ENCODE data around the gene RNF208.
A peak's percentile ranks its signal among the peaks of the same experiment; 100 is the strongest.

The RNF208 gene

DNA sequence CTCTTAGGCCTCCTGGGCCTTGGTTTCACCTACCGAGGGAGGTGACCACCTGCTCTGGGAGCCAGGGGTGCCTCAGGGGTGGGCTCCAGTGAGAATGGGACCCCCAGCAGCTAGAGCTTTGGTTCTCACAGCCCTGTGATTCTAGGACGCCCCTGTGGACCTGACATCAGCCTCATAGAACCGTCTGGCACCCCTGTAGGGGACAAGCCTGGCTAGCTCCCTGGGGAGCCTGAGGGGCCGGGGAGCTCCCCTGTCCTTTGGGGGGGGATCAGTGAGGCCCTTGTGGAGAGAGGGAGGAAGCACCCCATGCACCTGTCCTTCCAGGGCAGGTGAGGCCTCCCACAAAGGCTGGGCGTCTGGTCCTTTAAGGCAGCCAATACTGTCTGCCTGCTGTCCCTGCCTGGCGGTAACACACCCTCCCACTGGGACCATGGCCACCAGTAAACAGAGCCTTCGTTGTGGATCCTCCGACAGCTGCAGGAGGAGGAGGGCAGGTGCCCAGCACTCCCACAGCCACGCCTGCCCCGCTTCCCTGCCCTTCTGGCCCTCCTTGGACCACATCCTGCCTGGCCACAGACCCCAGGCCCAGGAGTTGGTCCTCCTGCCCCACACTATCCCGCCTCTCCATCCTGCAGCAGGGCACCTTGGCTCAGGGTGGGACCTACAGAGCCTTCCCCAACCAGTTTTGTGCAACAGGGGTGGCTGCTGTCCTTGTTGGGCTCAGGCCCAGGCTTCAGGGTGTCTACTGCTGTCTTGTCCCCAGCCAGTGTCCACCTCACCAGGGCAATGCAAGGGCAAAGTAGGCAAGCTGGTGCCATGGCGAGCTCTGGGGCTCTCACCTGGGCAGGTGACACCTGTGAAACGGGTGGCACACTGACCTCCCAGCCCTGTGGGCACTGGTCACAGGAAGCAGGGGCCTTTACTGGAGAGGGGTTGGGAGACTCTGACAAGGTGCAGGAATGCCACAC is 16.0 kb upstream of the RNF208 start:
- DNase-seq, result no peak

DNA sequence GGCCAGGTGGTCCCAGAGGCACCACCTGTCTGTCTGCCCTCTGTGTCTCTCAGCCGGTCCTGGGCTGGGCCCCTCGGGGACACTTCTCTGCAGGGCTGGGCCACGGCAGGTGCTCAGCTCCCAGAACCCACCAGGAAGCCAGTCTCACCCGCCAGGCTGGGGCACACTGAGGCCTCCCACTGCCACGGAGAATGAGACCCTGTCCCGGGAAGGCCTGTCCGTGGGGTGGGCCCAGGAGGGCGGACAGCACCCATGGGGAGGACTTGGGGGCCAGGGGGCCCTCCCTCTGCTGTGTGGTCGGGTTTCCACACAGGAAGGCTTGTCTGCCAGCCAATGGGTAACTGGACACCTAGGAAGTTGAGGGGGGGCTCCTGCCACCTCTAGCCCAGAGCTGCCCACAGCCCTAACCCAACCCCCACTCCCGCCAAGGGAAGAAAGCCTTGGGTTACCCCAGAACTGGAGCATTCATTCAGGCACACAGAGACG is 14.9 kb upstream of the RNF208 start:
- DNase-seq, result peak; percentile 5

DNA sequence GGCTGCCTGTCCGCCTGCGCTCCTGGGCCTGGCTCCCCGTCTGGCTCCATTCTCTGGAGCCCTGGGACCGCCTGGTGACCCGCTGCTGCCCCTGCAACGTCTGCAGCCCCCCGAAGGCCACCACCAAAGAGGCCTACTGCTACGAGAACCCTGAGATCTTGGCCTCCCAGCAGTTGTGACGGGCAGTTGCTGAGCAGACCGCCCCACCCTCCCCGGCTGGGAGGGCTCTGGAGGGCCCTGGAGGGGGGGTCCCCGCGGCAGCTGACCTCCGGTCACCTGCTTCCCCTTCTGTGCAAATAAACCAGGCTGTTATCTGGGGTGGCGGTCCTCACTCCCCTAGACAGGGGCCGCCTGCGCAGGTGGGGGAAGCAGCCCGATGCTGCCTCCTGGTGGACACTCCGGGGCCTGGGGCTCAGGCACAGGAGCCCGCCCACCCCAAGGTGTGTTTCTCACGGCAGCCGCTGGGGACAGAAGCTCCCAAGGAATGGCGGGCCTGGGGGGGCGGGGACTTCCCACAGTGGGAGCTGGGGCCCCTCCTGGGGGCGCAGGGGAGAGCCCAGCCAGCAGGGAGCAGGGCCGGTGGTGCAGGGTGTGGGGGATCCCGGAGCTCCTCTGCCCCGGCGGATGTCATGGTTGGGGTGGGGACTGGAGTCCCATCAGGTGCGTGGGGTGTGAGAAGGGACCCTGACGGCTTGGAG is 14.3 kb upstream of the RNF208 start:
- DNase-seq, result peak; percentile 80

- no peak for DNase-seq
Measured at GRCh38 chr9:137235424-137236237, 13.6 kb upstream of the RNF208 start.

- no peak for DNase-seq
Measured at GRCh38 chr9:137234758-137235423, 12.9 kb upstream of the RNF208 start.

- no peak for DNase-seq
Measured at GRCh38 chr9:137234055-137234697, 12.1 kb upstream of the RNF208 start.

DNA sequence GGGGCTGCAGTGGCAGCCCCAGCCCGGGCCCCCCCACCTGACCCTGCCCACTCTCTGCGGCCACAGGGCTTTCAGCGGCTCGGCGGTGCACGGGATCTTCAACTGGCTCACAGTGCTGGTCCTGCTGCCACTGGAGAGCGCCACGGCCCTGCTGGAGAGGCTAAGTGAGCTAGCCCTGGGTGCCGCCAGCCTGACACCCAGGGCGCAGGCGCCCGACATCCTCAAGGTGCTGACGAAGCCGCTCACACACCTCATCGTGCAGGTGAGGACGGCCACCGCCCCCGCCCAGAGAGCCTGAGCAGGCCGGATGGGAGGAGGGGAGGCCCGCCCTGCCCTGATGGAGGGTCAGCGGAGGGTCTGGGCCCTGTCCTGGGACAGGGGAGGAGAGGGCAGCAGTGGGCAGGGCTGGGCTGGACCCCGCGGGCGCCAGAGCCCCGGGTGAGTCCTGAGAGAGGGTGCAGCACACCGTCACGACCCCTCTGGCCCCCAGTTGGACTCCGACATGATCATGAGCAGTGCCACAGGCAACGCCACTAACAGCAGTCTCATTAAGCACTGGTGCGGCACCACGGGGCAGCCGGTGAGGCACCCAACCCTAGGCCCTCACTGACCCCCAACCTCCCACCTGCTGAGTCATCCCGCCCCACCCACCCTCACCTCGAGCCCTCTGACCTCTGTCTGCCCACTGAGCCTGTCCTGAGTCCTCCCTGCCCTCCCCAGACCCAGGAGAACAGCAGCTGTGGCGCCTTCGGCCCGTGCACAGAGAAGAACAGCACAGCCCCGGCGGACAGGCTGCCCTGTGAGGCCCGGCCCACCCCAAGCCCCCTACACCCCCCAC is 11.3 kb upstream of the RNF208 start:
- no peak for DNase-seq

DNA sequence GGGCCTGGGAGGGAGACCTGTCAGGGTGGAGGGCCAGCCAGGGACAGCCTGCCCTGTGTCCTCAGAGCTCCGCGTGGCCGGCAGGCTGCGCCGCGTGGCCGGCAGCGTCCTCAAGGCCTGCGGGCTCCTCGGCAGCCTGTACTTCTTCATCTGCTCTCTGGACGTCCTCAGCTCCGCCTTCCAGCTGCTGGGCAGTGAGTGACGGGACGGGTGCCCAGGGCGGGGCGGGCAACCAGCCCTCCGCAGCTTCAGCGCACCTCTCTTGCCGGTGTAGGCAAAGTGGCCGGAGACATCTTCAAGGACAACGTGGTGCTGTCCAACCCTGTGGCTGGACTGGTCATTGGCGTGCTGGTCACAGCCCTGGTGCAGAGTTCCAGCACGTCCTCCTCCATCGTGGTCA is 10.5 kb upstream of the RNF208 start:
- no peak for DNase-seq

- DNase-seq, result no peak
Measured at GRCh38 chr9:137232101-137232500, 10.1 kb upstream of the RNF208 start.

DNA sequence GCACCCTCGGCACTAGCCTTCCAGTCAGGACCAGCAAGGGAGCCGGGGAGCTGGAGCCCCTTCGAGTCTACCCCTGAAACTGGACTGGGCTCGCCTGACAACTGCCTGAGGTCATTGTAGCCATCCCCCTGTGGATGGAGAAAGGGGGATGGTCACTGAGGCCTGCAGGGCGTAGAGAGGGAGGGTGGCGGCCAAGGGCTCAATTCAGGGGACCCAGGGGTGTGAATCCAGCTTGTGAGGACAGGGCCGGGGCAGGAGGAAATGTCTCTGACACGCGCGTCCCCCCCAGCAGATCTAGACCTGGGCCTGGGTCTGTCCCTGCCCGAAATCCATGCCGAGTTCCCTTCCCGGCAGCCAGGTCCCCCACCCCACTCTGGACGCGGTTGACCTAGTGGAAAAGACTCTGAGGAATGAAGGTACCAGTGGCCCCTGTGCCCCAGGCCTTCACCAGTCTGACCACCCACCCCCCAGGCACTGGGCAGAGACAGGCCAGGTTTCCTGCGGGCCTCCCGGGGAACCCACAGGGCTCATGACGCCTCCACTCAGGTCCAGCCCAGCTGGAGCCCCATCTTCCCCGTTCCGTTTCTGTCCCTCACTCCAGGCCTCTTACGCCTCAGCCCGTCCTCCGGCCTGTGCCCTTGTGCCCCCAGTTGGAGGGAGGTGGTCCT is 9.5 kb upstream of the RNF208 start:
- no peak for DNase-seq

GRCh38 chr9:137230705-137231371 is 8.8 kb upstream of the RNF208 start, which contains the start of gene SLC34A3:
TSS of gene SLC34A3 (plus strand) at chr9:137230901. CDS start at chr9:137231703, 802 bp downstream.
- DNase-seq, result no peak

- no peak for DNase-seq
Measured at GRCh38 chr9:137229903-137230704, 8.1 kb upstream of the RNF208 start.

DNA sequence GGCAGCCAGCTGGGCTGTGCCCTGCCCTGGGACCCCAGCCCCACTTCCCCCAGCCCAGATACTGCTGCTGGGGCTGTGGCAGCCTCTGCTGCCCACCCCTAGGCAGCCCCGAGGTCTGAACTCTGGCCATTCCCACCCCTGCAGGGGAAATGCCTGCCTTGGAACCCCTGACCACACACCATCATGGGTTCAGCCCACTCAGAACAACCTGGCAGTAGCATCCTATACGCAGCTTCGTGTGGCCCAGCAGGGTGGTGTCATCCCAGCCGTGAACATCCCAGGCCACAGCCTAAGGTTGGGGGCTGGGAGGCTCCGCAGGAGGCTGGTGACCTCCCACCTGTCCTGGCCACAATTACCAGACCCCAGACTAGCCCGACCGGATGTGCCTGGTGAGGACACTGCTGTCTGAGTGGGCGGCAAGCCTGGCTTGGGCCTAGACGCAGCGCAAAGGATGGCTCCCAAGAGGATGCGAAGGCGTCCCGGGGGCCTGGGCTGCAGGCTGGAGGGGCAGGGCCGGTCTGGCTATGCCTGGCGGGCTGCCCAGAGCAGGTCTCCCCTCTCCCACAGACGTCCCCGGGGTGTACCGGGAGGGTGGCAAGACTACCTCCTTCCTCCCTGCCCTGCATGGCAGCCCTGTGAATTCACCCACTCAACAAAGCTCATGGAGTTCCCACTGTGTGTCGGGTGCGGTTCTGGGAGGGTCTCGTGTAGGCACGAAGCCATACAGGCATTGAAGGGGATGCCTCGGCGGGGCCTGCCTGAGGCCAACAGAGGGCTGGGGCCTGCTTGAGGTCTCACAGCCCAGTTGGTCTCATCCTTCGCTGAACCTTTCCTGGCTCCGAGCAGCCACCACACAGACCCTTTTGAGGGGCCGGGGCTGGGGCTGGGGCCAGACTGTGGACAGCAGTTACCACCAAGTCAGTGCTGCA is 7.2 kb upstream of the RNF208 start:
- no peak for DNase-seq

DNA sequence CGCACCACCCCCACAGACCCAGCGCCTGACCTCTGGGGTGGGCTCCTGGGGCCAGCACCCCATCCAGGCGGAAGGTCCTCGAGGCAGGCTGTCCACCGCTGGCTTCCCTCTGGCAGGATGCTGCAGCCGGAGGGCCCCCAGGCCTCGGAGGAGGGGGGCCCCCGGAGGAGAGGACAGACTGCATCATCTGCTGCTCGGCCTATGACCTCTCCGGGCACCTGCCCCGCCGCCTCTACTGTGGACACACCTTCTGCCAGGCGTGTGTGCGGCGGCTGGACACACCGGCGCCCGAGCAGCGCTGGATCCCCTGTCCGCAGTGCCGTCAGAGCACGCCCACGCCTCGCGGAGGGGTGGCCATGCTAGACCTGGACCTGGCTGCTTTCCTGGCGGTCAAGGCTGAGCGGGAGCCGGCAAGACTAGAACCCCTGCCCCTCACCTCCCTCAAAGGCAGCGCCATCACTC is 6.5 kb upstream of the RNF208 start:
- DNase-seq, result no peak

DNA sequence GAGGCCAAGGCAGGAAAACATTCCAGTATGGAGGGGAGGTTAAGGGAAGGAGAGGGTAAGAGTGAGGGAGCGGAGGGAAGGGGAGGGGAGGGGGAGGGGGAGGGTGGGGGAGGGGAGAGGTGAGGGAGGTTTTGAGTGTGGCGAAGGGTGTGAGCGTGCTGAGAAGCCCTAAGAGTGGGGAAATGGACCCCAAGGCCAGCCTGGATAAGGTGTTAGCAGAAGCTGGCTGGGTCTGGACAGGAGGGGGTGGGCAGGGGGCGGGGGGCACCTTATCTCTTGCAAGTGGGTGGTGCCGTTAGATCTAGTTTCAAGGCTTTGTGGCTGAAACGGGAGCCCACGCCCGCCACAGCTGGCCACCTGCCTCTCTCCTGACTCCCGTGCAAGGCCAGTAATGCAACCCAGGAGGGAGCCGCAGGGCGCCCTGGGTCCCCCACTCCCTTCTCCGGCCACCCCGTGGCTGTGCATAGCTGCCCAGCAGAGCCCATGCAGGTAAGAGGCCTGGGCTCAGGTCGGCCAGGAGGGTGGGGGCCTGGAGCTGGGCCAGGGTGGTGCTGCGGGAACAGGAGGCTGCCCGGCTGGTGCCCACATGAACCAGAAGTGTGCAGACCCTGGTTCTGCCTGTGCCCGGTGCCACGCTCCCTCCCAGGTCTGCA is 5.9 kb upstream of the RNF208 start:
- no peak for DNase-seq

DNA sequence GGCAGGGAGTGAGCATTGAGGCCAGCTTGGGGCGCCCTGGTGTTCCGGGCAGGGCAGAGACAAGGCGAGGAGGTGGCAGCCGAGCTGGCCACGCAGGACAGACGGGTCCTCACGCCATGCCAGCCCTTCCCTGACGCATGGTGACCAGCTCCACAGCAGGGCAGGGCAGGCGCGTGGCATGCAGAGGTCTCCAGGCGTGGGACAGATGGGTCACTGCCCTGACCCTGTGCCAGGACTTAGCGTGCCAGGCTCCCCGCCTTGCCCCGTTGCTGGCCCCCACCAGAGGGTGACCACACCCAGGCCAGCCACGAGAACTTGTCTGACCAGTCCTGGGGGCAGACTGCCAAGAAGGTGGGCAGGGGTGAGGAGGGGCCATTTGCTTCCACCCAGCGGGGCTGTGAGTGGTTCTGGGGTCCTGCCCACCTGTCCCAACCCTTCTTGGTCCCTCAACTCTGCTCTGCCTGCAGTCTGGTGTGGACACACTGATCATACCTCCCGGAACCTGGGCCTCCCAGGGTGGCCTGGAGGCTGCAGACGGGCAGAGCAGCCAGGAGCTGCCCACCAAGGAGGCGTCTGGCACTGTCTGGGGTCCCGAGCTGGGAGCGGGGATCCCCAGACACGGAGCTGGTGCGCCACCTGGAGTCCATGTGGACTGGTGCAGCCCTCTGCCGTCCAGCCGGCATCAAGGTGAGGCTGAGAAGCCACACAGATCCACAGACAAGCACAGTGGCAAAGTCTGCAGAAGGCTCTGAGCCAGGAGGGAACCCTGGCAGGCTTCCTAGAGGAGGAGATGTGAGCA is 5.2 kb upstream of the RNF208 start, which contains the start of gene RNF224:
TSS of gene RNF224 (plus strand) at position 449 of the 799 bp plus-strand sequence. CDS start 834 bp downstream, outside the sequence.
- peak; percentile 56 for DNase-seq
